Astrocyte (in vitro differentiated cells and primary cell): ENCODE data around the gene EXOG. TPM values are rescaled to one million over a fixed set of nuclear protein-coding genes. Genes with fewer than 3 reads are reported as not detected.

Source experiments
- DNase-seq: peaks from one replicate; pipeline ENCODE4 v3.0.0-alpha.2; 2010; ENCODE audit warnings: low read depth
- FAIRE-seq: peaks from 2 replicates; lab custom pipeline; 2011; peaks lifted over from hg19 to GRCh38; lab: Jason Lieb, UNC
- H2AFZ ChIP-seq: 2 replicates; pipeline ENCODE4 v1.6.0; 2012; ENCODE audit warnings: low read depth, low read length, inconsistent platforms
- H3K27ac ChIP-seq: 2 replicates; pipeline ENCODE4 v1.5.1; 2011; ENCODE audit warnings: low read depth, low read length, inconsistent platforms
- H3K27me3 ChIP-seq: 2 replicates; pipeline ENCODE4 v1.6.0; 2011; ENCODE audit warnings: low read length, inconsistent platforms; ENCODE audit not compliant: insufficient read depth
- H3K36me3 ChIP-seq: 2 replicates; pipeline ENCODE4 v1.5.1; 2011; ENCODE audit warnings: low read length, inconsistent platforms; ENCODE audit not compliant: insufficient read depth
- H3K4me1 ChIP-seq: 2 replicates; pipeline ENCODE4 v1.5.1; 2011; ENCODE audit warnings: low read length, inconsistent platforms; ENCODE audit not compliant: insufficient read depth
- H3K4me2 ChIP-seq: 2 replicates; pipeline ENCODE4 v1.6.0; 2012; ENCODE audit warnings: low read length, inconsistent platforms
- H3K4me3 ChIP-seq: 2 replicates; pipeline ENCODE4 v1.5.1; 2011; ENCODE audit warnings: low read depth, mild to moderate bottlenecking, low read length, inconsistent platforms; ENCODE audit not compliant: insufficient read depth
- H3K79me2 ChIP-seq: 2 replicates; pipeline ENCODE4 v1.6.0; 2012; ENCODE audit warnings: mild to moderate bottlenecking, low read length, inconsistent platforms; ENCODE audit not compliant: insufficient read depth
- H3K9ac ChIP-seq: 2 replicates; pipeline ENCODE4 v1.6.0; 2012; ENCODE audit warnings: mild to moderate bottlenecking, low read length, inconsistent platforms
- H3K9me3 ChIP-seq: 2 replicates; pipeline ENCODE4 v1.5.1; 2012; ENCODE audit warnings: low read depth, mild to moderate bottlenecking, low read length, inconsistent platforms; ENCODE audit not compliant: insufficient read depth
- H4K20me1 ChIP-seq: 2 replicates; pipeline ENCODE4 v1.6.0; 2012; ENCODE audit warnings: low read length, inconsistent platforms; ENCODE audit not compliant: insufficient read depth
- H3K27ac Mint-ChIP-seq: one replicate; pipeline ENCODE4 v1.8.0; 2021; ENCODE audit warnings: mild to moderate bottlenecking, mixed read lengths; ENCODE audit not compliant: unreplicated experiment
- H3K27me3 Mint-ChIP-seq: one replicate; pipeline ENCODE4 v1.8.0; 2021; ENCODE audit warnings: low read depth, mixed read lengths; ENCODE audit not compliant: unreplicated experiment
- H3K36me3 Mint-ChIP-seq: one replicate; pipeline ENCODE4 v1.8.0; 2021; ENCODE audit warnings: low read depth, mixed read lengths; ENCODE audit not compliant: unreplicated experiment
- H3K4me1 Mint-ChIP-seq: one replicate; pipeline ENCODE4 v1.8.0; 2021; ENCODE audit warnings: low read depth, mixed read lengths; ENCODE audit not compliant: unreplicated experiment
- H3K4me3 Mint-ChIP-seq: one replicate; pipeline ENCODE4 v1.8.0; 2021; ENCODE audit warnings: mild to moderate bottlenecking, moderate library complexity, mixed read lengths; ENCODE audit not compliant: unreplicated experiment
- H3K9me3 Mint-ChIP-seq: one replicate; pipeline ENCODE4 v1.8.0; 2021; ENCODE audit warnings: mild to moderate bottlenecking, mixed read lengths; ENCODE audit not compliant: unreplicated experiment
- CTCF ChIP-seq: IDR thresholded peaks from 2 replicates; pipeline ENCODE4 v1.5.1; 2011; ENCODE audit warnings: low read depth, mild to moderate bottlenecking, inconsistent platforms, low read length, moderate library complexity; ENCODE audit not compliant: insufficient read depth
- EZH2 ChIP-seq: IDR thresholded peaks from 2 replicates; pipeline ENCODE4 v1.6.1; 2012; ENCODE audit warnings: mild to moderate bottlenecking, low read length, inconsistent platforms; ENCODE audit not compliant: insufficient read depth
- total RNA-seq: library from RNA; stranded (reverse); gene quantifications from 2 replicates; pipeline ENCODE4 v1.2.1, GENCODE V29; 2021

The EXOG gene
- total RNA-seq, 1 donor from 2014 or later: 11.5 TPM

GRCh38 chr3:38561746-38562466 lies 65.8 kb downstream of the EXOG start:
- no peak for DNase-seq
- no peaks in the 10 kb centered on the region for H3K36me3 ChIP-seq
- H3K27me3 Mint-ChIP-seq: peaks cover 18% of the 10 kb centered on the region
- H3K4me3 Mint-ChIP-seq: no peak overlapping the region
- TF ChIP-seq CTCF (no peak), EZH2 (no peak)
- peaks cover 6% of the 10 kb centered on the region for H3K4me1 Mint-ChIP-seq
- no peaks in the 10 kb centered on the region for H4K20me1 ChIP-seq
- H3K27ac Mint-ChIP-seq: no peak overlapping the region
- H3K4me3 ChIP-seq: no peak overlapping the region
- no peak overlapping the region for H2AFZ ChIP-seq
- H3K27ac ChIP-seq: no peak overlapping the region
- H3K4me1 ChIP-seq: no peaks in the 10 kb centered on the region
- no peaks in the 10 kb centered on the region for H3K27me3 ChIP-seq
- no peak overlapping the region for H3K4me2 ChIP-seq
- H3K79me2 ChIP-seq: no peaks in the 10 kb centered on the region
- no peak for FAIRE-seq
- H3K9ac ChIP-seq: no peak overlapping the region
- H3K9me3 Mint-ChIP-seq: no peaks in the 10 kb centered on the region
- H3K36me3 Mint-ChIP-seq: no peaks in the 10 kb centered on the region
- H3K9me3 ChIP-seq: no peaks in the 10 kb centered on the region

- Mint-ChIP-seq H3K9me3 (no peaks in the 10 kb centered on the region), H3K4me1 (peaks cover 6% of the 10 kb centered on the region), H3K27ac (no peak overlapping the region), H3K4me3 (no peak overlapping the region), H3K27me3 (peaks cover 18% of the 10 kb centered on the region), H3K36me3 (no peaks in the 10 kb centered on the region)
- Histone ChIP-seq H3K36me3 (no peaks in the 10 kb centered on the region), H3K79me2 (no peaks in the 10 kb centered on the region), H3K9me3 (no peaks in the 10 kb centered on the region), H3K27me3 (no peaks in the 10 kb centered on the region), H3K9ac (no peak overlapping the region), H3K4me2 (no peak overlapping the region), H3K4me3 (no peak overlapping the region), H3K4me1 (no peaks in the 10 kb centered on the region), H4K20me1 (no peaks in the 10 kb centered on the region), H2AFZ (no peak overlapping the region), H3K27ac (no peak overlapping the region)
- no peak for TF ChIP-seq EZH2
- no peak for FAIRE-seq
- DNase-seq: no peak
Observed at GRCh38 chr3:38562467-38562925, 66.4 kb downstream of the EXOG start.

GRCh38 chr3:38563070-38563885 lies 67.1 kb downstream of the EXOG start:
- H3K27me3 Mint-ChIP-seq: peaks cover 18% of the 10 kb centered on the region
- no peaks in the 10 kb centered on the region for H3K36me3 Mint-ChIP-seq
- Histone ChIP-seq H2AFZ (no peak overlapping the region), H3K36me3 (no peaks in the 10 kb centered on the region), H3K4me2 (no peak overlapping the region), H3K9ac (no peak overlapping the region), H3K9me3 (no peaks in the 10 kb centered on the region), H4K20me1 (no peaks in the 10 kb centered on the region), H3K27me3 (no peaks in the 10 kb centered on the region), H3K79me2 (no peaks in the 10 kb centered on the region), H3K4me3 (no peak overlapping the region), H3K4me1 (no peaks in the 10 kb centered on the region), H3K27ac (no peak overlapping the region)
- H3K27ac Mint-ChIP-seq: no peak overlapping the region
- DNase-seq: no peak
- no peaks in the 10 kb centered on the region for H3K9me3 Mint-ChIP-seq
- H3K4me3 Mint-ChIP-seq: no peak overlapping the region
- H3K4me1 Mint-ChIP-seq: peaks cover 6% of the 10 kb centered on the region
- no peak for FAIRE-seq
- TF ChIP-seq EZH2: no peak
- TF ChIP-seq CTCF: no peak
